ENCODE results near the gene CASP3. TPM values are rescaled to one million over a fixed set of nuclear protein-coding genes. Genes with fewer than 3 reads are reported as not detected.

The CASP3 gene
- total RNA-seq, 1 experiment from 2014 or later, result 13.2 TPM

DNA sequence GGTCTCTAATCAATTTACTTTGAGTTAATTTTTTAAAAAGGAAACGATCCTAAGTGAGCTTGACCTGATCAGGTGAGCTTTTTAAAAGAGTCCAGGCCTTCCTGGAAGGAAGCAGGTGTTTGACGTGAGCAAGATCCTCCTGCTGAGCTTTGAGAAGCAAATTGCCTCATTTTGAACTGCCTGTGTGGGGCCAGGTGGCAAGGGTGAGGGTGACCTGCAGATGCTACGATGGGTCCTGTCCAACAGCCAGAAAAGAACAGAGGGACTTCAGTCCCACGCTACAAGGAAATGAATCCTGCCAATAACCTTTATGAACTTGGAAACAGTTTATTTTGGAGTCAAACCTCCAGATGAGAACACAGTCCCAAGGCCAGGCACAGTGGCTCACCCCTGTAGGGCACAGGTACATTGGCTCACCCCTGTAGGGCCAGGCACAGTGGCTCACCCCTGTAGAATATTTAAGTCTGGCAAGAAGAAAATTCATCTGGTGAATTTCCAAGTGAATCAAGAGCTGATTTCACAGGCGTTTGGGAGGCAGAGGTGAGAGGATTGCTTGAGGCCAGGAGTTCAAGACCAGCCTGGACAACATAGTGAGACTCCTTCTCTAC, 58.1 kb downstream of the CASP3 start:
- no peak overlapping the region for H3K27ac ChIP-seq (ENCODE audit: low read length)
- ATAC-seq (no peak), DNase-seq (no peak)
- H3K27me3 ChIP-seq (ENCODE audit: low read length), result no peaks in the 10 kb centered on the region
- no peak overlapping the region for H3K4me2 ChIP-seq (ENCODE audit: low read length)
- ChIA-PET POLR2A (ENCODE audit: unreplicated experiment) (no interaction called here), CTCF (no interaction called here)
- intact Hi-C loops (cut with micrococcal nuclease), result no loop called here
- no peaks in the 10 kb centered on the region for H3K9me3 ChIP-seq (ENCODE audit: low read length)
- TF ChIP-seq EZH2 (IDR thresholded peaks at IDR 0.05; ENCODE audit: low read length, unreplicated experiment) (no peak), EZH2phosphoT487 (IDR thresholded peaks at IDR 0.05; ENCODE audit: borderline replicate concordance, low read length) (no peak)
- TF ChIP-seq, protein P1, sequence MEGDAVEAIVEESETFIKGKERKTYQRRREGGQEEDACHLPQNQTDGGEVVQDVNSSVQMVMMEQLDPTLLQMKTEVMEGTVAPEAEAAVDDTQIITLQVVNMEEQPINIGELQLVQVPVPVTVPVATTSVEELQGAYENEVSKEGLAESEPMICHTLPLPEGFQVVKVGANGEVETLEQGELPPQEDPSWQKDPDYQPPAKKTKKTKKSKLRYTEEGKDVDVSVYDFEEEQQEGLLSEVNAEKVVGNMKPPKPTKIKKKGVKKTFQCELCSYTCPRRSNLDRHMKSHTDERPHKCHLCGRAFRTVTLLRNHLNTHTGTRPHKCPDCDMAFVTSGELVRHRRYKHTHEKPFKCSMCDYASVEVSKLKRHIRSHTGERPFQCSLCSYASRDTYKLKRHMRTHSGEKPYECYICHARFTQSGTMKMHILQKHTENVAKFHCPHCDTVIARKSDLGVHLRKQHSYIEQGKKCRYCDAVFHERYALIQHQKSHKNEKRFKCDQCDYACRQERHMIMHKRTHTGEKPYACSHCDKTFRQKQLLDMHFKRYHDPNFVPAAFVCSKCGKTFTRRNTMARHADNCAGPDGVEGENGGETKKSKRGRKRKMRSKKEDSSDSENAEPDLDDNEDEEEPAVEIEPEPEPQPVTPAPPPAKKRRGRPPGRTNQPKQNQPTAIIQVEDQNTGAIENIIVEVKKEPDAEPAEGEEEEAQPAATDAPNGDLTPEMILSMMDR (conservative IDR thresholded peaks at IDR 0.05; ENCODE audit: low read depth, low read length), result no peak
- H4K20me1 ChIP-seq (ENCODE audit: low read length), result no peaks in the 10 kb centered on the region
- no peaks in the 10 kb centered on the region for H3K36me3 ChIP-seq (ENCODE audit: low read depth, low read length)
- no peaks in the 10 kb centered on the region for H3K79me2 ChIP-seq (ENCODE audit: low read length)
- no peak overlapping the region for H2AFZ ChIP-seq (ENCODE audit: low read length)
- H3F3A ChIP-seq (ENCODE audit: low read length, unreplicated experiment), result no peaks in the 10 kb centered on the region
- no peak overlapping the region for H3K9ac ChIP-seq (ENCODE audit: low read length)
- no peaks in the 10 kb centered on the region for H3K9me2 ChIP-seq (replicated peaks; ENCODE audit: low read length)
- no peaks in the 10 kb centered on the region for H3K4me1 ChIP-seq (ENCODE audit: insufficient read depth, low read length)
- no peak overlapping the region for H3K4me3 ChIP-seq (ENCODE audit: low read length)
- BruUV-seq (replicated peaks), result no TSS peak

- Histone ChIP-seq H3F3A (ENCODE audit: low read length, unreplicated experiment) (no peaks in the 10 kb centered on the region), H3K27me3 (ENCODE audit: low read length) (no peaks in the 10 kb centered on the region), H3K9me3 (ENCODE audit: low read length) (no peaks in the 10 kb centered on the region), H4K20me1 (ENCODE audit: low read length) (no peaks in the 10 kb centered on the region), H2AFZ (ENCODE audit: low read length) (no peak overlapping the region), H3K27ac (ENCODE audit: low read length) (no peak overlapping the region), H3K9me2 (replicated peaks; ENCODE audit: low read length) (no peaks in the 10 kb centered on the region), H3K4me3 (ENCODE audit: low read length) (no peak overlapping the region), H3K36me3 (ENCODE audit: low read depth, low read length) (no peaks in the 10 kb centered on the region), H3K4me1 (ENCODE audit: insufficient read depth, low read length) (no peaks in the 10 kb centered on the region), H3K9ac (ENCODE audit: low read length) (no peak overlapping the region), H3K79me2 (ENCODE audit: low read length) (no peaks in the 10 kb centered on the region), H3K4me2 (ENCODE audit: low read length) (no peak overlapping the region)
- POLR2A ChIA-PET (ENCODE audit: unreplicated experiment), result no interaction called here
- BruUV-seq (replicated peaks), result no TSS peak
- no peak for TF ChIP-seq EZH2phosphoT487 (IDR thresholded peaks at IDR 0.05; ENCODE audit: borderline replicate concordance, low read length)
- TF ChIP-seq EZH2 (IDR thresholded peaks at IDR 0.05; ENCODE audit: low read length, unreplicated experiment), result no peak
- TF ChIP-seq, protein P1 (conservative IDR thresholded peaks at IDR 0.05; ENCODE audit: low read depth, low read length), result no peak
- intact Hi-C loops (cut with micrococcal nuclease), result no loop called here
- CTCF ChIA-PET, result no interaction called here
- DNase-seq, result no peak
- no peak for ATAC-seq
Observed at GRCh38 chr4:184590196-184590595, 59.1 kb downstream of the CASP3 start.

GRCh38 chr4:184588893-184589292, 60.4 kb downstream of the CASP3 start:
- H3K4me2 ChIP-seq (ENCODE audit: low read length), result no peak overlapping the region
- no peaks in the 10 kb centered on the region for H4K20me1 ChIP-seq (ENCODE audit: low read length)
- no peaks in the 10 kb centered on the region for H3K36me3 ChIP-seq (ENCODE audit: low read depth, low read length)
- no peak overlapping the region for H2AFZ ChIP-seq (ENCODE audit: low read length)
- CTCF ChIA-PET, result no interaction called here
- no peaks in the 10 kb centered on the region for H3K79me2 ChIP-seq (ENCODE audit: low read length)
- intact Hi-C loops (cut with micrococcal nuclease), result no loop called here
- no peak overlapping the region for H3K9ac ChIP-seq (ENCODE audit: low read length)
- no peaks in the 10 kb centered on the region for H3F3A ChIP-seq (ENCODE audit: low read length, unreplicated experiment)
- no peak overlapping the region for H3K27ac ChIP-seq (ENCODE audit: low read length)
- TF ChIP-seq EZH2phosphoT487 (IDR thresholded peaks at IDR 0.05; ENCODE audit: borderline replicate concordance, low read length) (no peak), EZH2 (IDR thresholded peaks at IDR 0.05; ENCODE audit: low read length, unreplicated experiment) (no peak)
- TF ChIP-seq, protein P1 (conservative IDR thresholded peaks at IDR 0.05; ENCODE audit: low read depth, low read length), result no peak
- no peaks in the 10 kb centered on the region for H3K27me3 ChIP-seq (ENCODE audit: low read length)
- H3K4me1 ChIP-seq (ENCODE audit: insufficient read depth, low read length), result no peaks in the 10 kb centered on the region
- ATAC-seq (no peak), DNase-seq (no peak)
- H3K4me3 ChIP-seq (ENCODE audit: low read length), result no peak overlapping the region
- no TSS peak for BruUV-seq (replicated peaks)
- no peaks in the 10 kb centered on the region for H3K9me2 ChIP-seq (replicated peaks; ENCODE audit: low read length)
- POLR2A ChIA-PET (ENCODE audit: unreplicated experiment), result no interaction called here
- H3K9me3 ChIP-seq (ENCODE audit: low read length), result no peaks in the 10 kb centered on the region
